Activated naive CD4-positive, alpha-beta T cell treated with anti-CD3 and anti-CD28 coated beads for 36 hours (primary cell): ENCODE measurements around the gene CORO7. TPM values are rescaled to one million over a fixed set of nuclear protein-coding genes. Genes with fewer than 3 reads are reported as not detected.

Source experiments
- CTCF ChIA-PET: fragments of 350-600 bp; sonication (Branson Sonifier 250); formaldehyde crosslinking; loops from one replicate; lab custom pipeline; 2021; ENCODE audit warnings: antibody characterized with exemption; lab: Charles Lee
- DNase-seq: peaks from one replicate; pipeline ENCODE4 v3.0.0-alpha.2; 2020
- H3K27ac Mint-ChIP-seq: one replicate; pipeline ENCODE4 v1.8.0; 2021; ENCODE audit warnings: mild to moderate bottlenecking, mixed read lengths
- H3K27me3 Mint-ChIP-seq: one replicate; pipeline ENCODE4 v1.8.0; 2021; ENCODE audit warnings: low read depth, mixed read lengths
- H3K36me3 Mint-ChIP-seq: one replicate; pipeline ENCODE4 v1.8.0; 2021; ENCODE audit warnings: low read depth, mixed read lengths
- H3K4me1 Mint-ChIP-seq: one replicate; pipeline ENCODE4 v1.8.0; 2021; ENCODE audit warnings: low read depth, mixed read lengths
- H3K4me3 Mint-ChIP-seq: one replicate; pipeline ENCODE4 v1.8.0; 2021; ENCODE audit warnings: mild to moderate bottlenecking, moderate library complexity, mixed read lengths
- H3K9me3 Mint-ChIP-seq: one replicate; pipeline ENCODE4 v1.8.0; 2021; ENCODE audit warnings: mixed read lengths
- intact Hi-C: fragments of 100-400 bp; cut with micrococcal nuclease; formaldehyde crosslinking; loops from one replicate; pipeline ENCODE4 v1.15.1; 2023
- total RNA-seq, 2 experiments: library from RNA; stranded (reverse); gene quantifications; one replicate each; pipeline ENCODE4 v1.2.3, GENCODE V29; 2021

The CORO7 gene
- total RNA-seq, 2 experiments from 2014 or later: 39.7 to 43.3 TPM

DNA sequence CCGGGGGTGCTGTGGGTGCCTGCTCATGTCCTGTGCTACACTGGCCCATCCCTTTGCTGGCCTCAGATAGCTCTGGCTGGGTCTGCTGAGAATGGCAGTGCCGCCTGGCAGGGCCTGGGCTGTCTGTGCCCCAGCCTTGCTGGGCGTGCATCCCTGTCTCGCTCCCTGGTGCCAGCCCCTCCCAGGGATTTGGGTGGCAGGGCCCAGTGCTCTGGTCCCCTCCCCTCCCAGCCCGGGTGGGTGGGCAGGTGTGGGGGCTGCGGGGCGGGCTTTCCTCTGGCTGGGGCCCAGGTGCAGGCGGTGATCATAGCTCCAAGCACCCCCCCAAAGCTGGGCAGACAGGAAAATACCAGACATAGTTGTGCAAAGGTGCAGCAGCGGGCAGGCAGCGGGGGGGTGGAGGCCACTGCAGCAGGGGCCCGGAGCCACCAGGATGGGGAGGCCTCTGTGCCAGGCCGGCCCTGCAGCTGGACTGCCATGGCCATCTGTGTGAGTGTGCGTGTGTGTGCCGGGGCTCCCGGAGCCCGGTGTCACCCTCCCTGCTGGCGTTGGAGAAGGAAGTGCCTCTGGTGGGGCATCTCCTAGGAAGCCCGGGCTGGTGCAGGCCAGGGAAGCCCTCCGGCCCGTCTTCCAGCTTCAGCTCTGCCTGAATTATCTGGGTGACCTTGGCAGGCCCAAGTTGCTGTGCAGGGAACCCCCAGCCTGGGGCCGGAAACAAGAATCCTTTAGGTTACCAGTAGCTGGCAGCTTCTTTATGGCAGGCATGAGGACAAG is 93.1 kb downstream of the CORO7 start:
- H3K36me3 Mint-ChIP-seq: no peaks in the 10 kb centered on the region
- CTCF ChIA-PET: interaction anchor here (0.6 kb wide), 1 partner anchor 126 kb away, joined by 3 read pairs; no protein-coding TSS in a partner anchor
- H3K9me3 Mint-ChIP-seq: no peaks in the 10 kb centered on the region
- no peak overlapping the region for H3K27ac Mint-ChIP-seq
- intact Hi-C loops: loop anchor here (10.0 kb wide), 1 partner anchor 338 kb away; no protein-coding TSS in a partner anchor
- H3K27me3 Mint-ChIP-seq: no peaks in the 10 kb centered on the region
- DNase-seq: no peak
- H3K4me1 Mint-ChIP-seq: peaks cover 2% of the 10 kb centered on the region
- H3K4me3 Mint-ChIP-seq: no peak overlapping the region

GRCh38 chr16:4322121-4323052 is 94.0 kb downstream of the CORO7 start:
- H3K27me3 Mint-ChIP-seq: no peaks in the 10 kb centered on the region
- intact Hi-C loops: loop anchor here (10.0 kb wide), 1 partner anchor 338 kb away; no protein-coding TSS in a partner anchor
- no peak for DNase-seq
- no peak overlapping the region for H3K27ac Mint-ChIP-seq
- no peaks in the 10 kb centered on the region for H3K36me3 Mint-ChIP-seq
- CTCF ChIA-PET: no interaction called here
- H3K4me1 Mint-ChIP-seq: no peaks in the 10 kb centered on the region
- no peak overlapping the region for H3K4me3 Mint-ChIP-seq
- no peaks in the 10 kb centered on the region for H3K9me3 Mint-ChIP-seq

DNA sequence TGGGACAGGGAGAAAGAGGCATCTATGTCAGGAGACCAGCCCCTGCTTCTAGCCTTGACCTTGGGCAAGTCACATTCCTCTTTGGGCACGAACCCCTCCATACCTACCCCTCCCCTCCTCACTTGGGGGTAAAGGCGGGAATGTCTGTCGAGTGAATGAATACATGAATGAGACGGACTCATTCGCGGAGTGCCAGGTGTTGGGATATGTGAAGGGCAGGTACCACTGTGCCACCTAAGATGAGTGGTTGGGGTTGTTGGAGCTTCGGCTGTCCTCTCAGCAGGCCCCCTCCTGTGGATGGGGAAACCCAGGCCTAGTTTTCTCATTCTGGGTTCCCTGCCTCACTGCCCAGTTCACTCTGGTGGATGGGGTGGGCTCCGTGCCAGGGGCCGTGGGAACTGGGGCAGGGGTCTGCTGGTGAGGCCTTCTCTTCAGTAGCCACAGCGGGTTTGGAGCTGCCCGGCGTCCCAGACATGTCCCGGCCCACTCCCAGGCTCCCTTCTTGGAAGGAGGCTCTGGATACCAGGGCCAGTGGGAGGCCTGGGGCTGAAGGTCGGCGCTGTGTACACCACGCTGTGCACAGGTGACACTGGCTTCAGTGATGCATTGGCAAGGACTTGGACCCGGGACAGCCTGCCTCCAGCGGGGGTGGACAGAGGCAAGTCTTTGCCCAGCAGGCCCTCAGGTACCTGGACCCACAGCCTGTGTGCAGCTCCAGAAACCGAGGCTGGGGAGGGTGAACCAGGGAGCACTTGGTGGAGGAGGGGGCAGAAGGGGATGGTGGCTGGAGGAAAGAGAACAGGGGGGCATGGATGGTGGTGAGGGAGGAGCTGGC is 94.9 kb downstream of the CORO7 start:
- no peaks in the 10 kb centered on the region for H3K27me3 Mint-ChIP-seq
- no peaks in the 10 kb centered on the region for H3K9me3 Mint-ChIP-seq
- no peak overlapping the region for H3K4me3 Mint-ChIP-seq
- H3K36me3 Mint-ChIP-seq: no peaks in the 10 kb centered on the region
- H3K4me1 Mint-ChIP-seq: no peaks in the 10 kb centered on the region
- H3K27ac Mint-ChIP-seq: no peak overlapping the region
- no peak for DNase-seq
- intact Hi-C loops: loop anchor here (10.0 kb wide), 1 partner anchor 337 kb away; no protein-coding TSS in a partner anchor
- CTCF ChIA-PET: no interaction called here

GRCh38 chr16:4320571-4321137 is 95.7 kb downstream of the CORO7 start:
- no peak overlapping the region for H3K27ac Mint-ChIP-seq
- H3K4me1 Mint-ChIP-seq: no peaks in the 10 kb centered on the region
- CTCF ChIA-PET: no interaction called here
- no peak for DNase-seq
- no peaks in the 10 kb centered on the region for H3K27me3 Mint-ChIP-seq
- intact Hi-C loops: loop anchor here (10.0 kb wide), 1 partner anchor 336 kb away; no protein-coding TSS in a partner anchor
- no peaks in the 10 kb centered on the region for H3K9me3 Mint-ChIP-seq
- no peak overlapping the region for H3K4me3 Mint-ChIP-seq
- H3K36me3 Mint-ChIP-seq: no peaks in the 10 kb centered on the region

DNA sequence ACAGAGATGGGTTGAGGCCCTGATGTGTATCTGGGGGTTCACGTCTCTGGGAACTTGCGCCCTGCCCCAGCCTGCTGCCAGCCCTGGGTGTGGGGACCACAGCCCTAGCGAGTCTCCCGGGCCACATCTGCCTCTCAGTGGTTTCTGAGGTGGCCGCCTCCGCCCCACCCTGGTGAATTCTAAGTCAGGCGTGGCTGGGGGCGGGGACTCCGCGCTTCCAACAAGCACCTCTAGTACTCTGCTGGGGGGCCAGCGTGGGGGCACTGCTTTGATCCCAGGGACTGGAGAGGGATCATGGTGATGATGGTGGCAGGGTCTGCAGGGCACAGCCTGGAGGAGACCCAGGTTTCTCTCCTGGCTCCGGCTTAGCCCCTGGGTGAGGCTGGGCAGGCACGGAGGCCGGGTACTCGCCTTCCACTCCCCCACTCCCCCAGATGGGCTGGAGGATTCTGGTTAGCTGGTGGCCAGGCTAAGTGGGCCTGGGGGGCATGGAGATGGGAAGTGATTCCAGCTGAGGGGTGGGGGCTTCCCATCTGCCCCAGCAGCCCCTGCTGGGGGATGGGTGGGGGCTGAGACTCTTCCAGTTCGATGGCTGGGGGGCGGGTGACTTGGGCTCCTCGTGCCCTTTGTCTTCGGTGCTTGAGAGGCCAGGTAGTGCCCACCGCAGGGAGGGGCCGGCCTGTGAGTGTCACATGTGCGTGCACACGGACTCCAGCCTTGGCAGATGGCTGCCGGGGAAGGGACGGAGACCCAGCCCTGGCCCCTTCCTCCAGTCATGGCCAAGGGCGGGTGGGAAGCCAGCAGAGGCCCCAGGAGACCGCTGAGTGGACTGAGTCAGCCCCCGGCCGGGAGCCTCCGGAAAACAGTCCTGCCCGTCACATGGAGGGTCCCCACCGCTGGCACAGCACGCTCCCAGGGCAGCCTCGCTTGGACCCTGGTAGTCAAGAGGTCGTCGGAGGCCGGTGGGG is 96.7 kb downstream of the CORO7 start:
- H3K9me3 Mint-ChIP-seq: no peaks in the 10 kb centered on the region
- no peaks in the 10 kb centered on the region for H3K36me3 Mint-ChIP-seq
- no peak overlapping the region for H3K27ac Mint-ChIP-seq
- no peak overlapping the region for H3K4me3 Mint-ChIP-seq
- CTCF ChIA-PET: interaction anchor here (0.7 to 1.3 kb wide), 3 partner anchors 10 to 66 kb away, joined by 3 to 4 read pairs (median 3); no protein-coding TSS in a partner anchor
- peaks cover 3% of the 10 kb centered on the region for H3K27me3 Mint-ChIP-seq
- H3K4me1 Mint-ChIP-seq: peaks cover 3% of the 10 kb centered on the region
- intact Hi-C loops: loop anchor here (10.0 kb wide), 1 partner anchor 335 kb away; no protein-coding TSS in a partner anchor
- DNase-seq: no peak

DNA sequence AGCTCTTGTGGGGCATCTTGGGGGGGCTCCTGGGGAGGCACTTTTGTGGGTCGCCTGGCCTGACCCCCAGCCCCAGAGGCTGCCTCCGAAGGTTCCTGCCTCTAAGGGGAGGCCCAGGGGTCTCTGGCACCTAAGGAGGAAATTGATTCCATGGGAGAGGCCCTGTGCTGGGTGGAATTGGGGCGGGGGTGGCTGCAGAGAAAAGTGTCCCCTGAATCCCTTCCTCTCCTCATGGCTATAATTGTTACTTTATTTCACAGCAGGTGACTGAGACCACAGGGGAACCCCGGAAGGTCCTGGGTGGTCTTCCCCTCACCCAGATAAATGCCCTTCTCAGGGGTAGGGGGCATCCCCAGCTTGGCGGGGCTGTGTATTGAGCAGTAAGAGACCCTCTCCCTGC is 97.4 kb downstream of the CORO7 start:
- Mint-ChIP-seq H3K36me3 (no peaks in the 10 kb centered on the region), H3K4me1 (peaks cover 11% of the 10 kb centered on the region), H3K9me3 (no peaks in the 10 kb centered on the region), H3K27me3 (peaks cover 11% of the 10 kb centered on the region), H3K27ac (no peak overlapping the region), H3K4me3 (no peak overlapping the region)
- intact Hi-C loops: no loop called here
- no peak for DNase-seq
- CTCF ChIA-PET: interaction anchor here (0.7 to 1.3 kb wide), 3 partner anchors 9 to 65 kb away, joined by 3 to 4 read pairs (median 3); no protein-coding TSS in a partner anchor

GRCh38 chr16:4318451-4318910 is 97.9 kb downstream of the CORO7 start:
- no peak overlapping the region for H3K4me3 Mint-ChIP-seq
- intact Hi-C loops: no loop called here
- no peaks in the 10 kb centered on the region for H3K36me3 Mint-ChIP-seq
- no peaks in the 10 kb centered on the region for H3K9me3 Mint-ChIP-seq
- CTCF ChIA-PET: interaction anchor here (0.7 to 1.3 kb wide), 3 partner anchors 9 to 65 kb away, joined by 3 to 4 read pairs (median 3); no protein-coding TSS in a partner anchor
- H3K4me1 Mint-ChIP-seq: peaks cover 11% of the 10 kb centered on the region
- no peak for DNase-seq
- no peak overlapping the region for H3K27ac Mint-ChIP-seq
- peaks cover 11% of the 10 kb centered on the region for H3K27me3 Mint-ChIP-seq

GRCh38 chr16:4317532-4318450 is 98.6 kb downstream of the CORO7 start:
- no peak overlapping the region for H3K27ac Mint-ChIP-seq
- H3K36me3 Mint-ChIP-seq: no peaks in the 10 kb centered on the region
- intact Hi-C loops: no loop called here
- H3K4me1 Mint-ChIP-seq: peaks cover 11% of the 10 kb centered on the region
- no peak for DNase-seq
- H3K9me3 Mint-ChIP-seq: no peaks in the 10 kb centered on the region
- peaks cover 11% of the 10 kb centered on the region for H3K27me3 Mint-ChIP-seq
- CTCF ChIA-PET: interaction anchor here (0.6 to 1.3 kb wide), 4 partner anchors 9 to 612 kb away, joined by 3 to 5 read pairs (median 4); no protein-coding TSS in a partner anchor
- H3K4me3 Mint-ChIP-seq: no peak overlapping the region

GRCh38 chr16:4316864-4317531 is 99.4 kb downstream of the CORO7 start:
- no peak for DNase-seq
- no peaks in the 10 kb centered on the region for H3K9me3 Mint-ChIP-seq
- intact Hi-C loops: no loop called here
- CTCF ChIA-PET: interaction anchor here (0.6 to 1.1 kb wide), 3 partner anchors 10 to 611 kb away, joined by 3 to 5 read pairs (median 4); no protein-coding TSS in a partner anchor
- H3K27ac Mint-ChIP-seq: no peak overlapping the region
- H3K4me3 Mint-ChIP-seq: no peak overlapping the region
- H3K36me3 Mint-ChIP-seq: no peaks in the 10 kb centered on the region
- H3K4me1 Mint-ChIP-seq: peaks cover 11% of the 10 kb centered on the region
- H3K27me3 Mint-ChIP-seq: peaks cover 11% of the 10 kb centered on the region
